GM12878 (cell line): ENCODE results near the gene ISG20. TPM values are rescaled to one million over a fixed set of nuclear protein-coding genes. Genes with fewer than 3 reads are reported as not detected.
A peak's percentile ranks its signal among the peaks of the same experiment; 100 is the strongest.

Source experiments
- ATAC-seq: fragments of 200-7000 bp; cut with Tn5 transposase; 3 replicates; pipeline ENCODE4 v1.9.1; 2020; ENCODE audit warnings: mild to moderate bottlenecking, moderate library complexity
- BruUV-seq: library from RNA; stranded (reverse); fragments of 400-500 nt; replicated peaks from 2 replicates; lab custom pipeline; 2021; lab: Mats Ljungman, UMichigan
- CTCF ChIA-PET: fragments of 300-600 bp; sonication (Branson Sonifier 250); formaldehyde crosslinking; extraction: SDS; loops from one replicate; lab custom pipeline; 2021; ENCODE audit warnings: inconsistent platforms; lab: Yijun Ruan, JAX
- POLR2A ChIA-PET: fragments of 350-600 bp; formaldehyde crosslinking; extraction: SDS; loops from one replicate; lab custom pipeline; 2021; ENCODE audit warnings: inconsistent platforms; lab: Charles Lee
- RAD21 ChIA-PET: fragments of 300-600 bp; sonication (Branson Sonifier 250); formaldehyde crosslinking; loops from one replicate; lab custom pipeline; 2023; ENCODE audit warnings: antibody characterized with exemption; ENCODE audit not compliant: unreplicated experiment; lab: Charles Lee
- SMC1A ChIA-PET: fragments of 300-600 bp; sonication (Branson Sonifier 250); formaldehyde crosslinking; loops from one replicate; lab custom pipeline; 2023; ENCODE audit not compliant: unreplicated experiment, uncharacterized antibody; lab: Charles Lee
- DNase-seq: peaks from one replicate; pipeline ENCODE4 v3.0.0-alpha.2; 2011; ENCODE audit warnings: low read depth, low spot score
- FAIRE-seq: peaks from 3 replicates; lab custom pipeline; 2011; peaks lifted over from hg19 to GRCh38; lab: Jason Lieb, UNC
- H2AFZ ChIP-seq: 2 replicates; pipeline ENCODE4 v1.6.0; 2011; ENCODE audit warnings: low read depth, low read length, control low read depth; ENCODE audit not compliant: control insufficient read depth
- H3K27ac ChIP-seq: 2 replicates; pipeline ENCODE4 v1.5.1; 2011; ENCODE audit warnings: control low read depth; ENCODE audit not compliant: control insufficient read depth, insufficient read depth
- H3K27me3 ChIP-seq, 2 experiments: replicated peaks in 1 of 2; 2 replicates each; pipeline versions ENCODE4 v1.6.0 to v1.6.1; 2011; ENCODE audit warnings: low read length in 1 of 2; ENCODE audit not compliant: control insufficient read depth in 2 of 2, insufficient read depth in 2 of 2
- H3K36me3 ChIP-seq, 2 experiments: 2 replicates each; pipeline ENCODE4 v1.5.1; 2011; ENCODE audit warnings: low read length in 1 of 2; ENCODE audit not compliant: control insufficient read depth in 2 of 2, insufficient read depth in 2 of 2
- H3K4me1 ChIP-seq: 2 replicates; pipeline ENCODE4 v1.6.1; 2011; ENCODE audit warnings: mild to moderate bottlenecking, low read length, moderate library complexity, mixed read lengths; ENCODE audit not compliant: control insufficient read depth, insufficient read depth
- H3K4me2 ChIP-seq: 2 replicates; pipeline ENCODE4 v1.6.0; 2011; ENCODE audit warnings: control low read depth; ENCODE audit not compliant: control insufficient read depth, insufficient read depth
- H3K4me3 ChIP-seq: fragments of 200-600 bp; sonication (generic); 2 replicates; pipeline ENCODE4 v1.5.1; 2016
- H3K79me2 ChIP-seq: 2 replicates; pipeline ENCODE4 v1.6.0; 2011; ENCODE audit warnings: low read length; ENCODE audit not compliant: control insufficient read depth, insufficient read depth
- H3K9ac ChIP-seq: 2 replicates; pipeline ENCODE4 v1.8.0; 2011; ENCODE audit warnings: low read length, control low read depth, mixed read lengths; ENCODE audit not compliant: control insufficient read depth, insufficient read depth
- H3K9me3 ChIP-seq: replicated peaks from 3 replicates; pipeline ENCODE4 v1.5.1; 2011; ENCODE audit warnings: mild to moderate bottlenecking, low read length; ENCODE audit not compliant: control insufficient read depth, insufficient read depth
- H4K20me1 ChIP-seq: 2 replicates; pipeline ENCODE4 v1.6.0; 2011; ENCODE audit not compliant: control insufficient read depth, insufficient read depth
- CBFB ChIP-seq: IDR thresholded peaks from 2 replicates; pipeline ENCODE4 v1.6.1; 2016; ENCODE audit warnings: antibody characterized with exemption, low read depth
- KAT2A ChIP-seq: conservative IDR thresholded peaks from 2 replicates; pipeline ENCODE4 v1.6.1; 2011; ENCODE audit warnings: low read depth, low read length; ENCODE audit not compliant: control insufficient read depth
- MTA3 ChIP-seq: IDR thresholded peaks from 2 replicates; pipeline ENCODE4 v1.6.1; 2012; ENCODE audit warnings: low read length, inconsistent platforms, borderline replicate concordance
- POLR2A ChIP-seq: IDR thresholded peaks from 2 replicates; pipeline ENCODE4 v1.6.1; 2011; ENCODE audit warnings: low read depth, mild to moderate bottlenecking, low read length
- STAT3 ChIP-seq: IDR thresholded peaks from 2 replicates; pipeline ENCODE4 v1.6.1; 2011; ENCODE audit warnings: low read depth, low read length, improper control_type of control experiment
- WGBS: methylation state at CpG from one replicate; pipeline ENCODE4 v1.1.6; 2016; ENCODE audit warnings: low lambda C conversion rate; ENCODE audit not compliant: insufficient replicate concordance, insufficient coverage; ENCODE audit errors: missing lambda C conversion rate; 5-methylcytosine and 5-hydroxymethylcytosine counted together
- in situ Hi-C: fragments of 300-500 bp; cut with MboI; formaldehyde crosslinking; loops from 9 replicates; pipeline ENCODE4 v1.14.3; 2018; ENCODE audit warnings: mixed read lengths
- intact Hi-C: fragments of 100-400 bp; cut with micrococcal nuclease; formaldehyde crosslinking; loops from one replicate; pipeline ENCODE4 v1.14.2; 2022; ENCODE audit not compliant: unreplicated experiment
- polyA plus RNA-seq, 11 experiments: library from polyadenylated mRNA; depleted of rRNA in 4 of 11; unstranded in 6 of 11; stranded (reverse) in 5 of 11; fragments of >200 nt; fragmentation: Nextera tagmentation in 4 of 11; fragmentation: Illumina TruSeq in 1 of 11; extraction: Ambion mirVana in 4 of 11; extraction: Trizol in 1 of 11; gene quantifications; 1 replicate in 1 of 11; 2 replicates in 10 of 11; pipeline versions ENCODE4 v1.2.1 to v1.2.3, GENCODE V29; 2011 to 2016; ENCODE audit warnings: inconsistent platforms in 2 of 11, missing spikeins in 2 of 11, low read depth in 1 of 11
- total RNA-seq, 4 experiments: library from RNA; depleted of rRNA in 3 of 4; stranded (reverse); fragments of >200 nt in 3 of 4; fragmentation: Illumina TruSeq in 1 of 4; extraction: Trizol in 1 of 4; gene quantifications; 2 replicates each; pipeline versions ENCODE4 v1.2.1 to v1.2.3, GENCODE V29; 2013 to 2021

ISG20 gene
- total and polyA plus RNA-seq, 10 of the 15 experiments (the other 5 are each of a cell fraction or from before 2014, with no cell fraction given) = 23.4 to 210 (median 85.9) TPM

DNA sequence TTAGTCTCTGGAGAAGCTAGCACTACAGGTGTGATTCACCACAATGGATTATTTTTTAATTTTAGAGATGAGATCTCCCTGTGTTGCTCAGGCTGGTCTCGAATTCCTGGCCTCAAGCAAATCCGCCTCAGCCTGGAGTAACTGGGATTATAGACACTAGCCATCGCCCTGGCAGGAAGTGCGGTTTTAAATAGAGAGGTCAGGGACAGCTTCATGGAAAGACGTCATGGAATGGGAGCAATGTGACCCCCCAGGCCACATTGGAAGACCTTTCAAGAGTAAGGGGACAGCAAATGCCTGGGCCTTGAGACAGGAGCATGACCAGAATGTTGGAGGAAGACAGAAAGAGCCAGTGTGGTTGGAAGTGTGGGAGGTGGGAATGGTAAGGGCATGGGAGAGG, 2.2 kb upstream of the ISG20 start:
- BruUV-seq = no TSS peak
- WGBS = 91% methylated on average over 5 of the region's 5 CpGs
- Histone ChIP-seq H3K36me3 (peaks cover 0 to 4% of the 10 kb centered on the region in 2 experiments; a peak in 3 of 4 replicates), H3K79me2 (peaks cover 35% of the 10 kb centered on the region), H3K9me3 (no peaks in the 10 kb centered on the region), H3K27ac (peak overlapping the region; percentile 99), H3K27me3 (no peaks in the 10 kb centered on the region), H3K9ac (no peak overlapping the region), H3K4me1 (peaks cover 66% of the 10 kb centered on the region), H2AFZ (no peak overlapping the region), H3K4me2 (no peak overlapping the region), H4K20me1 (no peaks in the 10 kb centered on the region), H3K4me3 (no peak overlapping the region)
- no peak for FAIRE-seq
- DNase-seq = no peak
- TF ChIP-seq POLR2A = no peak
- peak; percentile 18; the same call in 1 of the 2 replicates for TF ChIP-seq CBFB
- in situ Hi-C loops (no loop called here), intact Hi-C loops (no loop called here)
- ChIA-PET SMC1A (interaction anchor here (2.0 to 5.6 kb wide), 3 partner anchors 12 to 20 kb away, joined by 8 to 35 read pairs (median 9); no protein-coding TSS in a partner anchor), CTCF (interaction anchor here (0.6 to 2.7 kb wide), 4 partner anchors 12 to 171 kb away, joined by 3 to 30 read pairs (median 8); no protein-coding TSS in a partner anchor), POLR2A (interaction anchor here (0.6 to 1.9 kb wide), 3 partner anchors 12 to 326 kb away, joined by 3 to 8 read pairs (median 3); no protein-coding TSS in a partner anchor), RAD21 (interaction anchor here (3.4 kb wide), 1 partner anchor 12 kb away, joined by 29 read pairs; no protein-coding TSS in a partner anchor)
- no peak for ATAC-seq

DNA sequence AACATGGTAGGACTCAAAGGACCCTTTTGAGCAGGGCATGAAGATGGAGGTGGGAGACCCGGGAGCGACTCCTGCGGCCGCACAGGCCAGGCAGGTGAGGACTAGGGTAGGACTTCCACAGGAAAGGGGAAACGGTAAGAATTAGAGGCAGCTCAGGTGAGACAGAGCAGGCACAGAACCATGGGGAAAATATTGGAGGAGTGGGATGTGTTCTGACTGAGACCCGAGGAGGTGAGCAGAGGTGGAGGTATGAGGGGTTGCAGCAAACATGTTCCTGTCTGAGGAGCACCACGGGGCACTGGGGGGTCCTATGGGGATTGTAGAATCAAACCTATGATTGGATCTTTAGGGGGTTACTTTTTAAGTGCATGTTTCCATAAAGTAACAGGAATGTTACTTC, 1.4 kb upstream of the ISG20 start:
- H3K27me3 ChIP-seq = no peaks in the 10 kb centered on the region
- no peak overlapping the region for H2AFZ ChIP-seq
- FAIRE-seq (no peak), DNase-seq (no peak), ATAC-seq (no peak)
- H3K4me1 ChIP-seq = peaks cover 71% of the 10 kb centered on the region
- H3K4me3 ChIP-seq = peak overlapping the region; percentile 59; the same call in 1 of the 2 replicates
- intact Hi-C loops (no loop called here), in situ Hi-C loops (no loop called here)
- TF ChIP-seq STAT3 = no peak
- TF ChIP-seq KAT2A = no peak
- 0 out of 2 replicates have a peak, but pooled peaks have one; percentile 14 for TF ChIP-seq MTA3
- H3K36me3 ChIP-seq = peaks cover 2% of the 10 kb centered on the region in 2 experiments
- ChIA-PET POLR2A (interaction anchor here (0.8 to 2.2 kb wide), 4 partner anchors 10 to 170 kb away, joined by 3 to 10 read pairs (median 4); partner anchors contain the start of genes MRPL46 and MRPS11), RAD21 (interaction anchor here (1.9 to 3.4 kb wide), 2 partner anchors 13 to 197 kb away, joined by 10 to 29 read pairs; no protein-coding TSS in a partner anchor), SMC1A (interaction anchor here (1.9 to 2.4 kb wide), 2 partner anchors 9 to 13 kb away, joined by 15 to 43 read pairs; no protein-coding TSS in a partner anchor), CTCF (interaction anchor here (0.6 to 1.9 kb wide), 4 partner anchors 20 to 645 kb away, joined by 3 to 6 read pairs (median 3); partner anchors contain the start of genes MRPL46 and MRPS11)
- H4K20me1 ChIP-seq = no peaks in the 10 kb centered on the region
- H3K9ac ChIP-seq = no peak overlapping the region; the same call in 1 of the 2 replicates
- WGBS = 47% methylated on average over 7 of the region's 7 CpGs
- no peaks in the 10 kb centered on the region for H3K9me3 ChIP-seq
- H3K79me2 ChIP-seq = peaks cover 40% of the 10 kb centered on the region
- BruUV-seq = no TSS peak
- H3K27ac ChIP-seq = peak overlapping the region; percentile 99
- peak overlapping the region; percentile 89 for H3K4me2 ChIP-seq
